B cell (primary cell): ENCODE measurements around the gene ELMO3.

Experiments used
- CTCF ChIP-seq: fragments of 200-600 bp; IDR thresholded peaks from one replicate; pipeline ENCODE4 v1.8.0; 2022; ENCODE audit warnings: antibody characterized with exemption, mild to moderate bottlenecking
- EZH2 ChIP-seq: IDR thresholded peaks from 2 replicates; pipeline ENCODE4 v1.6.1; 2012; ENCODE audit warnings: borderline replicate concordance, low read depth, mild to moderate bottlenecking, moderate library complexity, low read length; ENCODE audit not compliant: insufficient read depth, poor library complexity, severe bottlenecking

- TF ChIP-seq EZH2: no peak
- no peak for TF ChIP-seq CTCF
Measured at GRCh38 chr16:67176662-67177061, 22.3 kb upstream of the ELMO3 start.
